ENCODE results near the gene SMIM8. TPM values are rescaled to one million over a fixed set of nuclear protein-coding genes. Genes with fewer than 3 reads are reported as not detected.
"Not testable (repeated sequence)": the region's sequence is repeated elsewhere in the genome, so short reads cannot be mapped to it uniquely, and the experiment has no call there.

Gene SMIM8
- total RNA-seq, 1 donor from 2014 or later, result 3.3 TPM

- H3K27me3 ChIP-seq (ENCODE audit: control insufficient read depth, insufficient read depth, low read length), result no peaks in the 10 kb centered on the region
- TF ChIP-seq CTCF (IDR thresholded peaks at IDR 0.05; ENCODE audit: insufficient read depth, low read length, poor library complexity, severe bottlenecking), result no peak
- no peak overlapping the region for H3K4me3 ChIP-seq (ENCODE audit: low read depth, low read length)
- no peak for DNase-seq (ENCODE audit: low read depth)
- H3K36me3 ChIP-seq (ENCODE audit: control insufficient read depth, insufficient read depth, low read length), result no peaks in the 10 kb centered on the region
These were observed 28.9 kb upstream of the SMIM8 start for GRCh38 chr6:87293526-87293925.

DNA sequence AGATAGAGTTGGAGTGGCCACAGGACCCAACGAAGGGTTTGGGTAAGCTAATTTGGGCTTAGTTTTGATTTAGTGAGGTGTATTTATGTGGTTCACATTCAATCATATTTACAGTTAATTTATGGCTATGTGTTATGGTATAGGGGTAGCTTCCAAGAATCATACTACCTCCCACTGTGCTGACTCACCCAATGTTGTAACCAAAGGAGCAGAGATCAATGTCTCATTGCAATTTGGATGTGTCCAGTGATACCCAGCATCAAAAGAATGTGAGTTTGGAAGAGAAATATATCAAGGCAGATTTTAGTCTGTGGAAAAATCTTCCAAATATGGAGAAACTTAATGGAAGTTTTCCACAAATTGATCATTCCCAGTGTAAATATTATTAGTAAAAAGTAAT, 25.3 kb upstream of the SMIM8 start:
- DNase-seq (ENCODE audit: low read depth), result no peak
- no peak overlapping the region for H3K4me3 ChIP-seq (ENCODE audit: low read depth, low read length)
- no peaks in the 10 kb centered on the region for H3K36me3 ChIP-seq (ENCODE audit: control insufficient read depth, insufficient read depth, low read length)
- H3K27me3 ChIP-seq (ENCODE audit: control insufficient read depth, insufficient read depth, low read length), result no peaks in the 10 kb centered on the region
- TF ChIP-seq CTCF (IDR thresholded peaks at IDR 0.05; ENCODE audit: insufficient read depth, low read length, poor library complexity, severe bottlenecking), result no peak

DNA sequence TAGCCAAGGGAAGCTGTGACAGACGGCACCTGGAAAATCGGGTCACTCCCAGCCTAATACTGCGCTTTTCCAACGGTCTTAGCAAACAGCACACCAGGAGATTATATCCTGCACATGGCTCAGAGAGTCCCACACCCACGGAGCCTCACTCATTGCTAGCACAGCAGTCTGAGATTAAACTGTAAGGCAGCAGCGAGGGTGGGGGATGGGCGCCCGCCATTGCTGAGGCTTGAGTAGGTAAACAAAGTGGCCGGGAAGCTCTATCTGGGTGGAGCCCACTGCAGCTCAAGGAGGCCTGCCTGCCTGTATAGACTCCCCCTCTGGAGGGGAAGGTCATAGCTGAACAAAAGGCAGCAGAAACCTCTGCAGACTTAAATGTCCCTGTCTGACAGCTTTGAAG, 21.1 kb upstream of the SMIM8 start:
- H3K4me3 ChIP-seq (ENCODE audit: low read depth, low read length); H3K36me3 ChIP-seq (ENCODE audit: control insufficient read depth, insufficient read depth, low read length); DNase-seq (ENCODE audit: low read depth); H3K27me3 ChIP-seq (ENCODE audit: control insufficient read depth, insufficient read depth, low read length): not testable (repeated sequence)

DNA sequence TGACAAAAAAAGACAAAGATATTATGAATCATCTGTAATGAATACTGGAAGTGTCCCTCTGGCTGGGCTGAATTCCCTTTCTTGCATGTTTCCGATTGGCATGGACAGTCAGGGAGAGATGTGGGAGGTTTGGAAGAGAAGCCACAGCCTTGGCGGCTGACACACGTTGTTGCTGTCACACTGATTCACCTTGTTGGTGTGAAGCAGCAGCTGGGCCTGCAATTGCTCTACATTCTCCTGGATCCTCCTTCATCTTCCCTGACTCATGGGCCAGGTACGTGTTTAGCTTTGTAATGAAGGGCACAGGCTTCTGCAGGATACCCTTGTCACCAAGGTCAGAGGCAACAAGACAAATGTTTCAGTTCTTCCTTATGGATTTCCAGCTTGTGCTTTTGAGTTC, 13.4 kb upstream of the SMIM8 start:
- DNase-seq (ENCODE audit: low read depth), result no peak

DNA sequence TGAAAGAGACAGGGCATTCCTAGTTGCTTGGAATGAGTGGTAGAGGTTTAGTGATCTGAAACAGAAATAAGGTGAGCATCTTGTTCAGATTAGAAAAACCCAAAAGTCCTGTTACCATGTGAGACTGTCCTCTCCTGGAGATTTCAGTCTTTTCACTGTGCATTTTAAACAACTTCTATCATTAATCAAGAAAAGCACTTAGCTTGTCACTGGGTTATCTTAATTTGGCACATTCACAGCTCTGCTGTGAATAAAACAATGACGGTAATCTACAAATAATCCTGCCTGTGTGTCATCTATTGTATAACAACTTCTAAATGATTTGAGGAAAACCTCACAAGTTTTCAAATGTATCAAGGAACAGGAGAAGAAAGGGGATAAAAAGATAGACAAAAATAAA, 9.5 kb upstream of the SMIM8 start:
- TF ChIP-seq CTCF (IDR thresholded peaks at IDR 0.05; ENCODE audit: insufficient read depth, low read length, poor library complexity, severe bottlenecking), result no peak
- H3K4me3 ChIP-seq (ENCODE audit: low read depth, low read length), result no peak overlapping the region
- no peaks in the 10 kb centered on the region for H3K27me3 ChIP-seq (ENCODE audit: control insufficient read depth, insufficient read depth, low read length)
- DNase-seq (ENCODE audit: low read depth), result no peak
- H3K36me3 ChIP-seq (ENCODE audit: control insufficient read depth, insufficient read depth, low read length), result no peaks in the 10 kb centered on the region

More for the DNA sequence above, 13.4 kb upstream of the SMIM8 start:
- Histone ChIP-seq H3K27me3 (ENCODE audit: control insufficient read depth, insufficient read depth, low read length) (no peaks in the 10 kb centered on the region), H3K36me3 (ENCODE audit: control insufficient read depth, insufficient read depth, low read length) (no peaks in the 10 kb centered on the region), H3K4me3 (ENCODE audit: low read depth, low read length) (no peak overlapping the region)
- no peak for TF ChIP-seq CTCF (IDR thresholded peaks at IDR 0.05; ENCODE audit: insufficient read depth, low read length, poor library complexity, severe bottlenecking)

DNA sequence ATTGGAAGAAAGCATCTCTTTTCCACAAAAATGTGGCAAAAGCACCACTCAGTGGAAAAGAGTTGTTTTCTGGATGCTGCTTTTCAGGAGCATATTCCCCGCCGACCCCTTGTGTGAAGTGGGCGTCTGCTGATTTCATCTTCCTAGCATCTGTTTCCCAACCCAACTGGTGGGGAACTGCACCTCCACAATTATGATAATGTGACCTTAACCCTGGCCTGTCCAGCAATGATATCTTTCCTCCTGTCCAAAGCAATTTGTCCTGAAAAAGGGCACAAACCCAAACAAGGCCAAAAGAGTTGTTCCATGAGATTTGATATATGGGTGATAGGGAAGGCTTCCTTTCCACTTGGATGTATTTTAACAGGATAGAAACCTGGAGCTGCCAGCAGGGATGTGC, 7.3 kb upstream of the SMIM8 start:
- Histone ChIP-seq H3K36me3 (ENCODE audit: control insufficient read depth, insufficient read depth, low read length) (no peaks in the 10 kb centered on the region), H3K4me3 (ENCODE audit: low read depth, low read length) (no peak overlapping the region), H3K27me3 (ENCODE audit: control insufficient read depth, insufficient read depth, low read length) (no peaks in the 10 kb centered on the region)
- DNase-seq (ENCODE audit: low read depth), result no peak
- TF ChIP-seq CTCF (IDR thresholded peaks at IDR 0.05; ENCODE audit: insufficient read depth, low read length, poor library complexity, severe bottlenecking), result no peak

All from kidney epithelial cell (primary cell).